ENCODE results near the gene CDK18. TPM values are rescaled to one million over a fixed set of nuclear protein-coding genes. Genes with fewer than 3 reads are reported as not detected.

Gene CDK18
- total and polyA plus RNA-seq, 4 donors = 2.4 to 3.7 (median 3.1) TPM

DNA sequence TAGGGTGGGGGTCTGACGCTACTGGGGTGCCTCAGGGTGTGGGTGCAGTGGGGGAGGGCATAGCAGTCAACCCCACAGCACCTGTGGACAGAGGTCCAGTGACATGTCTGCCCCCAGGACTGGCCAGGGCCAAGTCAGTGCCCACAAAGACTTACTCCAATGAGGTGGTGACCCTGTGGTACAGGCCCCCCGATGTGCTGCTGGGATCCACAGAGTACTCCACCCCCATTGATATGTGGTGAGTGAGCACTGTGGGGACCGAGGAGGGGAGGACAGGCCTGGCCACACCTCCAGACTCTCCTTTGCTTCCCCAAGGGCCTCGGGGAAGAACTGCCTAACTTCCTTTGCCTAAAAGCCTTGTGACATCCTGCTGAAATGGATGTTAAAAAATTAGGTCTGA, 23.5 kb downstream of the CDK18 start (continued):
- TF ChIP-seq CTCF (IDR thresholded peaks at IDR 0.05; ENCODE audit: low read depth, low read length, missing input control) = no peak
- no peak for TF ChIP-seq JUND (IDR thresholded peaks at IDR 0.05)
- no peak for TF ChIP-seq HNF4G (IDR thresholded peaks at IDR 0.05)
- TF ChIP-seq EGR1 (IDR thresholded peaks at IDR 0.05; ENCODE audit: low read depth in 2 of 2) = no peak
- no peak for TF ChIP-seq SP1 (IDR thresholded peaks at IDR 0.05)
- no peak for TF ChIP-seq YY1 (IDR thresholded peaks at IDR 0.05)
- TF ChIP-seq HNF4A (conservative IDR thresholded peaks at IDR 0.05) = no peak

DNA sequence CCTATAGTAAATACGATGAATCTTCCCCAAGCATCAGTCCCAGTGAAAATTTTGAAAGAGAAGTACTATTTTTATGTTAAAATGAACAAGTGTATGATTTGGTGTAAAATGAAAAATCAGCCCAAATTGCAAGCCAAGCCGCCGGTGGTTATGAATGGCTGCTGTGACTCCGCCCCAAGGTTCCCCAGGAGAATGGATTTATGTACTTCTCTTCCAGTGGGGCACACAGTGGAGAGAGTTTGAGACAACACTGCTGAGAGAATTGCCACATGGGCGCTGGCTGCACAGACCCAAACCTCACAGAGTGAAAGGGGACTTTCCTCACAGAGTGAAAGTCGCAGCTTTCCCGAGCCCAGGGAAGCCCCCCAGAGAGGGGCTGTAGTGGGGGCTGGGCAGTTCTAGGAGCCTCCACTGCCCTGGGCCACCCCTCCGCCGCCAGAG, 24.0 kb downstream of the CDK18 start:
- DNase-seq (ENCODE audit: low spot score) = no peak
- 75% methylated on average over 9 of the region's 9 CpGs for WGBS
- Histone ChIP-seq H3K9me3 (ENCODE audit: control insufficient read depth in 4 of 4, low read length in 3 of 4) (no peaks in the 10 kb centered on the region), H3K4me1 (ENCODE audit: control insufficient read depth in 4 of 4, insufficient read depth in 4 of 4, low read length in 3 of 4) (no peaks in the 10 kb centered on the region), H3K9ac (ENCODE audit: low read depth in 1 of 2, low read length in 2 of 2) (no peak overlapping the region), H3K4me3 (ENCODE audit: low read depth in 1 of 3, low read length in 3 of 3) (no peak overlapping the region), H3K27me3 (ENCODE audit: control insufficient read depth in 4 of 4, insufficient read depth in 4 of 4, low read length in 3 of 4) (no peaks in the 10 kb centered on the region), H3K27ac (ENCODE audit: low read depth in 1 of 2, low read length in 2 of 2) (no peak overlapping the region), H3K36me3 (ENCODE audit: control insufficient read depth in 4 of 4, insufficient read depth in 3 of 4, low read depth in 1 of 4, low read length in 3 of 4) (peaks cover 0 to 8% (median 5%) of the 10 kb centered on the region in 4 donors)
- TF ChIP-seq CTCF (IDR thresholded peaks at IDR 0.05; ENCODE audit: low read depth, low read length, missing input control) = no peak
- TF ChIP-seq MAX (IDR thresholded peaks at IDR 0.05) = no peak
- TF ChIP-seq, protein P1, sequence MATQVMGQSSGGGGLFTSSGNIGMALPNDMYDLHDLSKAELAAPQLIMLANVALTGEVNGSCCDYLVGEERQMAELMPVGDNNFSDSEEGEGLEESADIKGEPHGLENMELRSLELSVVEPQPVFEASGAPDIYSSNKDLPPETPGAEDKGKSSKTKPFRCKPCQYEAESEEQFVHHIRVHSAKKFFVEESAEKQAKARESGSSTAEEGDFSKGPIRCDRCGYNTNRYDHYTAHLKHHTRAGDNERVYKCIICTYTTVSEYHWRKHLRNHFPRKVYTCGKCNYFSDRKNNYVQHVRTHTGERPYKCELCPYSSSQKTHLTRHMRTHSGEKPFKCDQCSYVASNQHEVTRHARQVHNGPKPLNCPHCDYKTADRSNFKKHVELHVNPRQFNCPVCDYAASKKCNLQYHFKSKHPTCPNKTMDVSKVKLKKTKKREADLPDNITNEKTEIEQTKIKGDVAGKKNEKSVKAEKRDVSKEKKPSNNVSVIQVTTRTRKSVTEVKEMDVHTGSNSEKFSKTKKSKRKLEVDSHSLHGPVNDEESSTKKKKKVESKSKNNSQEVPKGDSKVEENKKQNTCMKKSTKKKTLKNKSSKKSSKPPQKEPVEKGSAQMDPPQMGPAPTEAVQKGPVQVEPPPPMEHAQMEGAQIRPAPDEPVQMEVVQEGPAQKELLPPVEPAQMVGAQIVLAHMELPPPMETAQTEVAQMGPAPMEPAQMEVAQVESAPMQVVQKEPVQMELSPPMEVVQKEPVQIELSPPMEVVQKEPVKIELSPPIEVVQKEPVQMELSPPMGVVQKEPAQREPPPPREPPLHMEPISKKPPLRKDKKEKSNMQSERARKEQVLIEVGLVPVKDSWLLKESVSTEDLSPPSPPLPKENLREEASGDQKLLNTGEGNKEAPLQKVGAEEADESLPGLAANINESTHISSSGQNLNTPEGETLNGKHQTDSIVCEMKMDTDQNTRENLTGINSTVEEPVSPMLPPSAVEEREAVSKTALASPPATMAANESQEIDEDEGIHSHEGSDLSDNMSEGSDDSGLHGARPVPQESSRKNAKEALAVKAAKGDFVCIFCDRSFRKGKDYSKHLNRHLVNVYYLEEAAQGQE (IDR thresholded peaks at IDR 0.05) = no peak
- no peak for TF ChIP-seq ATF3 (IDR thresholded peaks at IDR 0.05)
- no peak for TF ChIP-seq HNF4A (conservative IDR thresholded peaks at IDR 0.05)
